GM12864 (cell line): ENCODE results near the gene OR51V1.

Experiments used
- DNase-seq: peaks from one replicate; pipeline ENCODE4 v3.0.0-alpha.2; 2011; ENCODE audit warnings: low read depth
- H3K4me3 ChIP-seq: 2 replicates; pipeline ENCODE4 v1.5.1; 2011; ENCODE audit warnings: mild to moderate bottlenecking, low read depth, low read length, control low read depth
- CTCF ChIP-seq: IDR thresholded peaks from 2 replicates; pipeline ENCODE4 v1.5.1; 2011; ENCODE audit warnings: low read depth, mild to moderate bottlenecking, moderate library complexity, low read length, control low read depth, inconsistent platforms; ENCODE audit errors: missing control alignments

Gene OR51V1

GRCh38 chr11:5230266-5230665 is 29.8 kb upstream of the OR51V1 start:
- TF ChIP-seq CTCF, result no peak
- no peak for DNase-seq
- H3K4me3 ChIP-seq, result no peak overlapping the region

GRCh38 chr11:5229796-5230195 is 29.3 kb upstream of the OR51V1 start:
- no peak for DNase-seq
- no peak overlapping the region for H3K4me3 ChIP-seq
- no peak for TF ChIP-seq CTCF

GRCh38 chr11:5229356-5229755 is 28.9 kb upstream of the OR51V1 start:
- no peak overlapping the region for H3K4me3 ChIP-seq
- DNase-seq, result no peak
- TF ChIP-seq CTCF, result no peak

GRCh38 chr11:5228124-5228523 is 27.6 kb upstream of the OR51V1 start:
- DNase-seq, result no peak
- TF ChIP-seq CTCF, result no peak
- no peak overlapping the region for H3K4me3 ChIP-seq

- H3K4me3 ChIP-seq, result no peak overlapping the region
- no peak for TF ChIP-seq CTCF
- DNase-seq, result no peak
Observed at GRCh38 chr11:5227681-5228080, 27.2 kb upstream of the OR51V1 start.

GRCh38 chr11:5226732-5227310 is 26.3 kb upstream of the OR51V1 start, which contains the start of gene HBB:
HBB (minus strand) TSS chr11:5227071; CDS start chr11:5227021, 50 bp downstream.
- no peak within 1 kb of the TSS for H3K4me3 ChIP-seq
- no peak for TF ChIP-seq CTCF
- no peak for DNase-seq

GRCh38 chr11:5225480-5225871 is 25.0 kb upstream of the OR51V1 start:
- TF ChIP-seq CTCF, result no peak
- H3K4me3 ChIP-seq, result no peak overlapping the region
- DNase-seq, result no peak
